H1 (cell line): ENCODE results near the gene LPAR2. TPM values are rescaled to one million over a fixed set of nuclear protein-coding genes. Genes with fewer than 3 reads are reported as not detected.
A peak's percentile ranks its signal among the peaks of the same experiment; 100 is the strongest.

ENCODE experiments used
- CTCF ChIA-PET: fragments of 300-600 bp; sonication (Branson Sonifier 250); formaldehyde crosslinking; loops from one replicate; lab custom pipeline; 2021; ENCODE audit not compliant: partially characterized antibody; lab: Charles Lee
- POLR2A ChIA-PET: fragments of 300-600 bp; sonication (Branson Sonifier 250); formaldehyde crosslinking; loops from one replicate; lab custom pipeline; 2021; ENCODE audit warnings: inconsistent platforms; ENCODE audit not compliant: partially characterized antibody; lab: Charles Lee
- DNase-seq, 2 experiments: peaks; one replicate each; pipeline versions ENCODE4 v3.0.0 to v3.0.0-alpha.2; 2010 to 2022; ENCODE audit warnings: low spot score in 2 of 2, low read depth in 1 of 2, mixed read lengths in 1 of 2
- FAIRE-seq: peaks from 2 replicates; lab custom pipeline; 2011; peaks lifted over from hg19 to GRCh38; lab: Jason Lieb, UNC
- H2AFZ ChIP-seq: 2 replicates; pipeline ENCODE4 v1.8.1; 2012; ENCODE audit warnings: low read length, inconsistent platforms
- H2AK5ac ChIP-seq: 2 replicates; pipeline ENCODE4 v1.6.1; 2013; ENCODE audit warnings: low read depth, low read length
- H2BK120ac ChIP-seq: replicated peaks from 2 replicates; pipeline ENCODE3; 2013; ENCODE audit warnings: low read depth, low read length, inconsistent platforms
- H2BK12ac ChIP-seq: 2 replicates; pipeline ENCODE4 v1.6.1; 2013; ENCODE audit warnings: low read depth, low read length
- H2BK15ac ChIP-seq: 2 replicates; pipeline ENCODE4 v1.6.1; 2013; ENCODE audit warnings: low read length
- H2BK20ac ChIP-seq: 2 replicates; pipeline ENCODE4 v1.6.1; 2013; ENCODE audit warnings: low read length
- H2BK5ac ChIP-seq: 2 replicates; pipeline ENCODE4 v1.6.1; 2013; ENCODE audit warnings: low read depth, low read length
- H3K14ac ChIP-seq: 2 replicates; pipeline ENCODE4 v1.6.1; 2013; ENCODE audit warnings: inconsistent platforms; ENCODE audit not compliant: insufficient read length
- H3K18ac ChIP-seq: 2 replicates; pipeline ENCODE4 v1.6.1; 2013; ENCODE audit warnings: low read length; ENCODE audit errors: extremely low read depth
- H3K23ac ChIP-seq: 2 replicates; pipeline ENCODE4 v1.6.1; 2013; ENCODE audit warnings: inconsistent platforms; ENCODE audit not compliant: insufficient read length
- H3K23me2 ChIP-seq: 2 replicates; pipeline ENCODE4 v1.6.1; 2013; ENCODE audit warnings: low read depth, low read length
- H3K27ac ChIP-seq: 2 replicates; pipeline ENCODE4 v1.6.1; 2011; ENCODE audit warnings: low read depth, low read length, inconsistent platforms
- H3K27me3 ChIP-seq, 4 experiments: replicated peaks in 1 of 4; 1 replicate in 1 of 4; 2 replicates in 3 of 4; pipeline versions ENCODE4 v1.6.1 to v1.8.1; 2011 to 2013; ENCODE audit warnings: low read length in 3 of 4, mild to moderate bottlenecking in 3 of 4, inconsistent platforms in 2 of 4, mixed read lengths in 2 of 4, moderate library complexity in 1 of 4; ENCODE audit not compliant: control insufficient read depth in 3 of 4, insufficient read depth in 3 of 4; ENCODE audit errors: extremely low read depth in 1 of 4
- H3K36me3 ChIP-seq, 4 experiments: 2 replicates each; pipeline versions ENCODE4 v1.6.1 to v1.8.1; 2011 to 2013; ENCODE audit warnings: mild to moderate bottlenecking in 4 of 4, low read length in 3 of 4, moderate library complexity in 2 of 4, control low read depth in 1 of 4, inconsistent platforms in 1 of 4; ENCODE audit not compliant: insufficient read depth in 4 of 4, control insufficient read depth in 2 of 4
- H3K4ac ChIP-seq: replicated peaks from 2 replicates; pipeline ENCODE3; 2013; ENCODE audit warnings: low read length, low read depth, mixed read lengths, inconsistent platforms; ENCODE audit not compliant: insufficient read length
- H3K4me1 ChIP-seq, 4 experiments: replicated peaks in 1 of 4; 1 replicate in 1 of 4; 2 replicates in 3 of 4; pipeline versions ENCODE4 v1.6.1 to v1.8.1; 2011 to 2013; ENCODE audit warnings: low read length in 3 of 4, inconsistent platforms in 2 of 4, mixed read lengths in 1 of 4; ENCODE audit not compliant: insufficient read depth in 4 of 4, control insufficient read depth in 3 of 4
- H3K4me2 ChIP-seq, 2 experiments: 2 replicates each; pipeline versions ENCODE4 v1.6.1 to v1.8.1; 2011 to 2013; ENCODE audit warnings: low read depth in 2 of 2, low read length in 2 of 2, control low read depth in 1 of 2, inconsistent platforms in 1 of 2, mild to moderate bottlenecking in 1 of 2; ENCODE audit not compliant: insufficient read depth in 1 of 2
- H3K4me3 ChIP-seq, 4 experiments: fragments of 200-600, 300-600 bp in 1 of 4; sonication (generic), shearing (Covaris generic), sonication (Bioruptor Twin) in 1 of 4; 2 replicates each; pipeline versions ENCODE4 v1.5.1 to v1.8.1; 2011 to 2016; ENCODE audit warnings: low read length in 4 of 4, low read depth in 3 of 4, control low read depth in 2 of 4, inconsistent platforms in 2 of 4, mild to moderate bottlenecking in 2 of 4, mixed read lengths in 1 of 4, moderate library complexity in 1 of 4; ENCODE audit not compliant: insufficient read depth in 2 of 4; ENCODE audit errors: extremely low read depth in 1 of 4
- H3K56ac ChIP-seq: replicated peaks from 2 replicates; pipeline ENCODE3; 2013; ENCODE audit warnings: low read depth, mild to moderate bottlenecking, mixed read lengths, low read length, inconsistent platforms; ENCODE audit not compliant: insufficient read length
- H3K79me1 ChIP-seq: 2 replicates; pipeline ENCODE4 v1.6.1; 2013; ENCODE audit warnings: low read depth, low read length, control low read depth
- H3K79me2 ChIP-seq, 2 experiments: 2 replicates each; pipeline versions ENCODE4 v1.6.1 to v1.8.1; 2012 to 2013; ENCODE audit warnings: low read length in 2 of 2, mild to moderate bottlenecking in 2 of 2, inconsistent platforms in 1 of 2; ENCODE audit not compliant: insufficient read depth in 2 of 2, control insufficient read depth in 1 of 2
- H3K9ac ChIP-seq, 4 experiments: replicated peaks in 1 of 4; 1 replicate in 1 of 4; 2 replicates in 3 of 4; pipeline versions ENCODE4 v1.6.1 to v1.8.1; 2011 to 2013; ENCODE audit warnings: low read depth in 3 of 4, low read length in 3 of 4, control low read depth in 2 of 4, mild to moderate bottlenecking in 2 of 4, moderate library complexity in 2 of 4, inconsistent platforms in 1 of 4; ENCODE audit errors: extremely low read depth in 1 of 4
- H3K9me3 ChIP-seq, 2 experiments: 2 replicates each; pipeline versions ENCODE4 v1.6.1 to v1.8.1; 2012 to 2013; ENCODE audit warnings: mild to moderate bottlenecking in 2 of 2, moderate library complexity in 2 of 2, control low read depth in 1 of 2, inconsistent platforms in 1 of 2, low read depth in 1 of 2, low read length in 1 of 2, mixed read lengths in 1 of 2; ENCODE audit not compliant: insufficient read depth in 2 of 2
- H4K20me1 ChIP-seq, 2 experiments: replicated peaks in 1 of 2; 2 replicates each; pipeline versions ENCODE3 to v1.8.1; 2011 to 2013; ENCODE audit warnings: inconsistent platforms in 2 of 2, low read length in 2 of 2, mild to moderate bottlenecking in 1 of 2; ENCODE audit not compliant: insufficient read depth in 2 of 2, control insufficient read depth in 1 of 2
- H4K5ac ChIP-seq: 2 replicates; pipeline ENCODE4 v1.6.1; 2013; ENCODE audit warnings: low read length, low read depth, mixed read lengths, inconsistent platforms; ENCODE audit not compliant: insufficient read length
- H4K8ac ChIP-seq: 2 replicates; pipeline ENCODE4 v1.8.0; 2013; ENCODE audit warnings: mild to moderate bottlenecking, moderate library complexity, low read length, inconsistent platforms; ENCODE audit not compliant: insufficient read depth; ENCODE audit errors: extremely low read depth
- H4K91ac ChIP-seq: replicated peaks from 2 replicates; pipeline ENCODE3; 2013; ENCODE audit warnings: low read length, mixed read lengths, inconsistent platforms; ENCODE audit not compliant: insufficient read length
- CBX8 ChIP-seq: fragments of 300-800, 300-1000 bp; sonication (generic); IDR thresholded peaks from 2 replicates; pipeline ENCODE4 v1.7.1; 2016; ENCODE audit warnings: low read depth, low read length, borderline replicate concordance
- EZH2 ChIP-seq: fragments of 200-600 bp; sonication (generic); IDR thresholded peaks from 2 replicates; pipeline ENCODE4 v1.7.1; 2012; ENCODE audit warnings: low read depth, mild to moderate bottlenecking, moderate library complexity, low read length, inconsistent platforms; ENCODE audit not compliant: severe bottlenecking
- HDAC6 ChIP-seq: IDR thresholded peaks from one replicate; pipeline ENCODE4 v1.7.1; 2012; ENCODE audit warnings: low read depth, mild to moderate bottlenecking, inconsistent platforms, low read length, moderate library complexity
- KDM4A ChIP-seq: IDR thresholded peaks from one replicate; pipeline ENCODE4 v1.7.1; 2012; ENCODE audit warnings: low read depth, mild to moderate bottlenecking, moderate library complexity, low read length, inconsistent platforms; ENCODE audit not compliant: severe bottlenecking
- POLR2A ChIP-seq, 2 experiments: IDR thresholded peaks; 1 replicate in 1 of 2; 2 replicates in 1 of 2; pipeline ENCODE4 v1.6.1; 2011; ENCODE audit warnings: low read depth in 2 of 2, low read length in 2 of 2, mild to moderate bottlenecking in 2 of 2; ENCODE audit errors: control extremely low read depth in 1 of 2
- POU5F1 ChIP-seq: IDR thresholded peaks from 2 replicates; pipeline ENCODE4 v1.6.1; 2011; ENCODE audit warnings: low read depth, mild to moderate bottlenecking, low read length, moderate library complexity
- RFX5 ChIP-seq: IDR thresholded peaks from 2 replicates; pipeline ENCODE4 v1.6.1; 2011; ENCODE audit warnings: low read depth, low read length, improper control_type of control experiment, borderline replicate concordance
- SIRT6 ChIP-seq: IDR thresholded peaks from one replicate; pipeline ENCODE4 v1.7.1; 2012; ENCODE audit warnings: low read length, inconsistent platforms
- TBP ChIP-seq: IDR thresholded peaks from 2 replicates; pipeline ENCODE4 v1.6.1; 2011; ENCODE audit warnings: low read depth, low read length, improper control_type of control experiment
- TCF12 ChIP-seq: IDR thresholded peaks from 2 replicates; pipeline ENCODE4 v1.6.1; 2011; ENCODE audit warnings: low read depth, mild to moderate bottlenecking, low read length
- USF2 ChIP-seq: IDR thresholded peaks from 2 replicates; pipeline ENCODE4 v1.6.1; 2011; ENCODE audit warnings: low read length, improper control_type of control experiment
- WGBS, 2 experiments: shearing (Covaris generic) in 1 of 2; methylation state at CpG; one replicate each; pipeline versions ENCODE4 v1.1.6 to v1.1.7; 2013 to 2015; ENCODE audit warnings: low lambda C conversion rate in 2 of 2, mixed read lengths in 2 of 2, inconsistent platforms in 1 of 2, low coverage in 1 of 2, missing lambda C conversion rate in 1 of 2; ENCODE audit not compliant: insufficient replicate concordance in 2 of 2, insufficient coverage in 1 of 2, insufficient read length in 1 of 2; ENCODE audit errors: extremely low coverage in 1 of 2, missing lambda C conversion rate in 1 of 2; 5-methylcytosine and 5-hydroxymethylcytosine counted together
- polyA plus RNA-seq, 7 experiments: library from polyadenylated mRNA; depleted of rRNA in 3 of 7; stranded (reverse) in 5 of 7; unstranded in 2 of 7; fragments of >200 nt in 5 of 7; fragments of 200-250 nt in 2 of 7; gene quantifications; 1 replicate in 5 of 7; 2 replicates in 1 of 7; 4 replicates in 1 of 7; pipeline versions ENCODE4 v1.2.1 to v1.2.3, GENCODE V29; 2011 to 2013; ENCODE audit warnings: missing spikeins in 2 of 7, mixed read lengths in 2 of 7
- total RNA-seq: library from RNA; stranded (reverse); fragmentation: NEBNext Ultra II Directional; extraction: Animal tissue kit (Norgen Biotek cat#: 25700); gene quantifications from 2 replicates; pipeline ENCODE4 v1.2.1, GENCODE V29; 2021

LPAR2 gene
- total and polyA plus RNA-seq, 2 of the 8 experiments (the other 6 are each of a cell fraction or from before 2014, with no cell fraction given), result 47.6 to 70.2 TPM

DNA sequence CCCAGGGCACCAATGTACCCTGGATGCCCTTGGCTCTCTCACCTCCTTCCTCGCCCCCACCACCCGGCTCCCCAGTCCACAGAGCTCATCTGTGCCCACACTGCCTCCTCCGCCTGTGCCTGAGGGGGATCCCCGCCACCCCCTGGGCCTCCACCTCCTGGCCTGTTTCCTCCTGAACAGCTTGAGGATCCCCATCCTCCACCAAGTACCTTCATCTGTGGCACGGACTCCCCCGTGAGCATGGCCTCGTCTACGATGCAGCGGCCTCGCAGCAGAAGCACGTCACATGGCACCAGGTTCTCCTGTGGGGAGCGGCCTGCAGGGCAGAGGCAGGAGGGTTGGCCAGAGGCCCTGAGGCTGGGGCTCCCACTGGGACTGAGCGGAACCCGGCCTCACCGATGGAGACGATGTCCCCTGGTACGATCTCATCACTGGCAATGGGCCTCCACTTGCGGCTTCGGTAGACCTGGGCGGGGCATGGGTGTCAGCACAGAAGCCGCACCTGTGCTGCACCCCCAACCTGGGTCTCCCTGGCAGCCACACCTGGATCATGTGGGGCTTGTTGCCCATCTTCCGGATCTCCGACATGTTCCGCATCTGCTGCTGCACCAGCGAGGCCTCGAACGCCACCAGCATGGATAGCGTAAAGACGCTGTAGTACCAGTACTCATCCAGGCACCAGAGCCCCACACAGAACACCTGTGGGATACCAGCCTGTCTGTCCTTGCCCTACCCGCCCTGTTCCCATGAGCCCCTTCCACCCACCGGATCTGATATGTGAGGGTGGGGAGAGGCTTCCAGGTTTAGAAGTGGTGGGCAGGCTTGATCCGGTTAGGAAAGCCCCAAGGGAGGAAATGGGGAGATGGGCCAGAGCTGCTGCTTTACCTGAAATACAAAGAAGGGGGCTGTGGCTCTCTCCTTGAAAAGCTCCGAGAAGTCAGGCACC is 28.7 kb upstream of the LPAR2 start:
- peaks cover 7 to 13% of the 10 kb centered on the region in 2 experiments for H3K79me2 ChIP-seq
- no peak overlapping the region for H2AK5ac ChIP-seq
- no peak overlapping the region for H3K23ac ChIP-seq
- H4K20me1 ChIP-seq, result peaks cover 6 to 27% of the 10 kb centered on the region in 2 experiments
- H3K23me2 ChIP-seq, result no peaks in the 10 kb centered on the region
- no peak overlapping the region for H3K4ac ChIP-seq
- no peak overlapping the region for H3K9ac ChIP-seq
- POLR2A ChIA-PET, result interaction anchor here (0.8 to 3.7 kb wide), 3 partner anchors 8 to 29 kb away, joined by 3 to 13 read pairs (median 4); partner anchors contain the start of genes GMIP and LPAR2
- H3K9me3 ChIP-seq, result no peaks in the 10 kb centered on the region
- peaks cover 0 to 3% (median 0%) of the 10 kb centered on the region in 4 experiments; a peak in 3 of 7 replicates for H3K4me1 ChIP-seq
- DNase-seq (no peak), FAIRE-seq (no peak)
- H3K4me2 ChIP-seq, result no peak overlapping the region
- peaks cover 43 to 80% (median 67%) of the 10 kb centered on the region in 4 experiments for H3K36me3 ChIP-seq
- WGBS, 2 experiments, result 94% methylated on average over 33 of the region's 33 CpGs; no CpG with 5 or more reads in 1 of the 2 experiments
- H3K4me3 ChIP-seq, result no peak overlapping the region
- H2BK5ac ChIP-seq, result no peak overlapping the region
- no peak overlapping the region for H4K91ac ChIP-seq
- no peak overlapping the region for H2BK120ac ChIP-seq
- no peak overlapping the region for H2BK15ac ChIP-seq
- H4K8ac ChIP-seq, result peak overlapping the region; percentile 68; the same call in 1 of the 2 replicates
- no peak overlapping the region for H3K18ac ChIP-seq
- H2BK12ac ChIP-seq, result no peak overlapping the region
- H3K14ac ChIP-seq, result no peak overlapping the region
- peaks cover 14% of the 10 kb centered on the region for H3K79me1 ChIP-seq
- no peak overlapping the region for H2BK20ac ChIP-seq
- H3K27ac ChIP-seq, result no peak overlapping the region
- no peak overlapping the region for H3K56ac ChIP-seq
- no peak overlapping the region for H4K5ac ChIP-seq
- no peaks in the 10 kb centered on the region for H3K27me3 ChIP-seq
- CTCF ChIA-PET, result interaction anchor here (5.0 kb wide), 1 partner anchor 13 kb away, joined by 19 read pairs; the partner anchor contains the start of gene GMIP
- no peak overlapping the region for H2AFZ ChIP-seq
- TF ChIP-seq POLR2A (IDR thresholded peaks at IDR 0.05; ENCODE audit: control extremely low read depth in 1 of 2, low read depth in 2 of 2, low read length in 2 of 2) (no peak), HDAC6 (no peak), POU5F1 (no peak), KDM4A (no peak), CBX8 (no peak), USF2 (no peak), TBP (no peak), SIRT6 (no peak), EZH2 (no peak), RFX5 (no peak), TCF12 (no peak)
